ENCODE measurements around the gene CXorf38.
A peak's percentile ranks its signal among the peaks of the same experiment; 100 is the strongest.
"Not testable (repeated sequence)": the region's sequence is repeated elsewhere in the genome, so short reads cannot be mapped to it uniquely, and the experiment has no call there.

The CXorf38 gene

DNA sequence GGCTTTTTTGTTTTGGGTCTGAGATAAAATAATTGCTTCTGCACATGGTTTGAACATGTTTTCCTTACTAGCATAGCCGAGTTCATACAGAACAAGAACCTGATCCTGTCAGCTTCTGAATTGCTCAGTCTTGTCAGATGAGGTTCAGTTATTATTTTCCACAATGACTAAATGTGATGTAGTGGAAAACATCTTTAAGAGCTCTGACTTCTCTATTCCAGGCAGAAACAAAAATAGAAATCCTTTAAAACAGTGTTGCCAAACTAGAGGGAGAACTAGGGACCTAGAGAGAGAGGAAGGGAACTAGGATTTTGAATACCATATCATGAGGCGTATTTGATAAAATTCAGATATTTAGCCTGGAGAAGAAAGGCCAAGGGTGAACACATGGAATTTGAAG is 64.5 kb downstream of the CXorf38 start:
- TF ChIP-seq, protein P1, sequence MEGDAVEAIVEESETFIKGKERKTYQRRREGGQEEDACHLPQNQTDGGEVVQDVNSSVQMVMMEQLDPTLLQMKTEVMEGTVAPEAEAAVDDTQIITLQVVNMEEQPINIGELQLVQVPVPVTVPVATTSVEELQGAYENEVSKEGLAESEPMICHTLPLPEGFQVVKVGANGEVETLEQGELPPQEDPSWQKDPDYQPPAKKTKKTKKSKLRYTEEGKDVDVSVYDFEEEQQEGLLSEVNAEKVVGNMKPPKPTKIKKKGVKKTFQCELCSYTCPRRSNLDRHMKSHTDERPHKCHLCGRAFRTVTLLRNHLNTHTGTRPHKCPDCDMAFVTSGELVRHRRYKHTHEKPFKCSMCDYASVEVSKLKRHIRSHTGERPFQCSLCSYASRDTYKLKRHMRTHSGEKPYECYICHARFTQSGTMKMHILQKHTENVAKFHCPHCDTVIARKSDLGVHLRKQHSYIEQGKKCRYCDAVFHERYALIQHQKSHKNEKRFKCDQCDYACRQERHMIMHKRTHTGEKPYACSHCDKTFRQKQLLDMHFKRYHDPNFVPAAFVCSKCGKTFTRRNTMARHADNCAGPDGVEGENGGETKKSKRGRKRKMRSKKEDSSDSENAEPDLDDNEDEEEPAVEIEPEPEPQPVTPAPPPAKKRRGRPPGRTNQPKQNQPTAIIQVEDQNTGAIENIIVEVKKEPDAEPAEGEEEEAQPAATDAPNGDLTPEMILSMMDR (IDR thresholded peaks at IDR 0.05) = no peak
- no peak overlapping the region for H3K4me3 ChIP-seq
- no peaks in the 10 kb centered on the region for H3K36me3 ChIP-seq
- intact Hi-C loops (cut with DNase I; ENCODE audit: low total_unique reads) = no loop called here
- H3K27me3 ChIP-seq = no peaks in the 10 kb centered on the region
- peaks cover 0 to 17% (median 3%) of the 10 kb centered on the region in 4 donors for H3K4me1 ChIP-seq
- no peaks in the 10 kb centered on the region for H3K9me3 ChIP-seq
- no peak for DNase-seq
- H3K27ac ChIP-seq = no peak overlapping the region

- intact Hi-C loops (cut with DNase I; ENCODE audit: low total_unique reads); H3K27ac ChIP-seq; H3K36me3 ChIP-seq; H3K27me3 ChIP-seq; DNase-seq; H3K9me3 ChIP-seq: not testable (repeated sequence)
- peak overlapping the region in 1 of 2 donors; percentile 73 for H3K4me3 ChIP-seq
- peaks cover 0 to 17% (median 3%) of the 10 kb centered on the region in 4 donors for H3K4me1 ChIP-seq
These were observed 65.2 kb downstream of the CXorf38 start for GRCh38 chrX:40582178-40582577.

- Histone ChIP-seq H3K27me3 (no peaks in the 10 kb centered on the region), H3K9me3 (no peaks in the 10 kb centered on the region), H3K4me1 (peaks cover 0 to 17% (median 3%) of the 10 kb centered on the region in 4 donors), H3K36me3 (no peaks in the 10 kb centered on the region), H3K27ac (peak overlapping the region; percentile 81 to 94), H3K4me3 (peak overlapping the region; percentile 73 to 93)
- TF ChIP-seq, protein P1 (IDR thresholded peaks at IDR 0.05) = no peak
- no peak for DNase-seq
- intact Hi-C loops (cut with DNase I; ENCODE audit: low total_unique reads) = no loop called here
These were observed 65.9 kb downstream of the CXorf38 start for GRCh38 chrX:40581336-40581920.

- H3K27ac ChIP-seq = peak within 1 kb of the TSS; percentile 81 to 94
- H3K36me3 ChIP-seq = no peaks in the 10 kb centered on the region
- H3K4me1 ChIP-seq = peaks cover 0 to 17% (median 3%) of the 10 kb centered on the region in 4 donors
- H3K4me3 ChIP-seq = peak within 1 kb of the TSS; percentile 73 to 93
- intact Hi-C loops (cut with DNase I; ENCODE audit: low total_unique reads) = no loop called here
- DNase-seq = peak; percentile 92 to 95
- TF ChIP-seq, protein P1 (IDR thresholded peaks at IDR 0.05) = no peak
- no peaks in the 10 kb centered on the region for H3K27me3 ChIP-seq
- no peaks in the 10 kb centered on the region for H3K9me3 ChIP-seq
These were observed 66.6 kb downstream of the CXorf38 start, which contains the start of gene ATP6AP2 for GRCh38 chrX:40580537-40581335. Gene ATP6AP2, plus strand, starts transcription at chrX:40580970. Its CDS starts 96 bp downstream, at chrX:40581066.

DNA sequence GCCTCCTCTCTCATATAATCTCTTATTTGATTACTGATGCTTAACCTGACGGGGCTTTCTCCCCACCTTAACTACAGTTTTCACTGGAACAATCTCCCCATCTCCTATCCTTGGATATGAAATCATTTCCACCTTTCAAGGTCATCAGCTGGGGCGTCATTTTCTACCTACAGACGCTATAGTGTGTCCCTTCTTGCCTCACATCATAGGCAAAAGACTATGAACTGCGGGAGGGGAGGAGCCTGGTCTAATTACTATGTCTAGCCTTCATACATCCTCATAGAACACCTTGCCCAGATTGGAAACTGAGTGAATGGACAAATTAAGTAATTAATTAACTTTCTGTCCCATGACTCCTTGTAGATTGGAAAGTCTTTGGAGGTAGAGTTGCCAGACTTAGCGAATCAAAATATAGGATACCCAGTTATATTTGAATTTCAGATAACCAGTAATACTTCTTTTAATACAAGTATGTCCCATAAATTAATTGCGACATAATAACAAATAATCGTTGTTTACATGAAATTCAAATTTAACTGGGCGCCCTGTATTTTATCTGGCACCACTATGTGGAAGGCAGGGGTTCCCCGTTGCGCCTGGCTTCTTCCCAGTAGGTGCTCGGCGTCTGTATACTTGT is 67.3 kb downstream of the CXorf38 start:
- intact Hi-C loops (cut with DNase I; ENCODE audit: low total_unique reads) = no loop called here
- no peaks in the 10 kb centered on the region for H3K36me3 ChIP-seq
- DNase-seq = no peak

More for the DNA sequence above, 67.3 kb downstream of the CXorf38 start:
- H3K4me1 ChIP-seq = peaks cover 0 to 17% (median 3%) of the 10 kb centered on the region in 4 donors
- peak overlapping the region; percentile 81 to 94 for H3K27ac ChIP-seq
- TF ChIP-seq, protein P1 (IDR thresholded peaks at IDR 0.05) = no peak
- H3K27me3 ChIP-seq = no peaks in the 10 kb centered on the region
- H3K9me3 ChIP-seq = no peaks in the 10 kb centered on the region
- H3K4me3 ChIP-seq = peak overlapping the region; percentile 73 to 93
